Kidney (tissue), 14 donors: ENCODE data around the gene MYL11. TPM values are rescaled to one million over a fixed set of nuclear protein-coding genes. Genes with fewer than 3 reads are reported as not detected.

Source experiments
- DNase-seq, 5 donors: peaks; one replicate each; pipeline ENCODE4 v3.0.0-alpha.2; 2013 to 2020
- FAIRE-seq: peaks from 2 replicates; lab custom pipeline; 2012; peaks lifted over from hg19 to GRCh38; lab: Jason Lieb, UNC
- H3K27ac ChIP-seq, 2 donors: one replicate each; pipeline ENCODE4 v1.7.0; 2013; ENCODE audit warnings: low read depth in 2 of 2, low read length in 2 of 2, inconsistent platforms in 1 of 2
- H3K27me3 ChIP-seq: one replicate; pipeline ENCODE4 v1.7.1; 2013; ENCODE audit warnings: low read length, inconsistent platforms; ENCODE audit not compliant: control insufficient read depth, insufficient read depth
- H3K36me3 ChIP-seq, 3 donors: one replicate each; pipeline versions ENCODE4 v1.7.0 to v1.7.1; 2013; ENCODE audit warnings: low read length in 3 of 3, control low read depth in 1 of 3, inconsistent platforms in 1 of 3; ENCODE audit not compliant: insufficient read depth in 3 of 3, control insufficient read depth in 2 of 3
- H3K4me1 ChIP-seq, 3 donors: one replicate each; pipeline versions ENCODE4 v1.7.0 to v1.7.1; 2013; ENCODE audit warnings: low read length in 3 of 3, inconsistent platforms in 1 of 3, low read depth in 1 of 3; ENCODE audit not compliant: control insufficient read depth in 2 of 3, insufficient read depth in 2 of 3
- H3K4me3 ChIP-seq, 3 donors: one replicate each; pipeline versions ENCODE4 v1.7.0 to v1.8.1; 2013; ENCODE audit warnings: low read length in 3 of 3, control low read depth in 1 of 3, inconsistent platforms in 1 of 3
- H3K9ac ChIP-seq, 3 donors: one replicate each; pipeline versions ENCODE4 v1.7.0 to v1.7.1; 2013; ENCODE audit warnings: low read length in 3 of 3, control low read depth in 1 of 3, inconsistent platforms in 1 of 3
- H3K9me3 ChIP-seq, 3 donors: one replicate each; pipeline versions ENCODE4 v1.7.0 to v1.7.1; 2013; ENCODE audit warnings: low read length in 3 of 3, control low read depth in 1 of 3, inconsistent platforms in 1 of 3; ENCODE audit not compliant: control insufficient read depth in 2 of 3, insufficient read depth in 1 of 3
- CTCF ChIP-seq: IDR thresholded peaks from 3 replicates; pipeline ENCODE4 v1.5.1; 2012; ENCODE audit warnings: mild to moderate bottlenecking, moderate library complexity, borderline replicate concordance; ENCODE audit not compliant: insufficient read depth; ENCODE audit errors: extremely low read depth
- intact Hi-C: fragments of 100-400 bp; cut with DNase I; formaldehyde crosslinking; loops from one replicate; pipeline ENCODE4 v1.11.1; 2022
- polyA plus RNA-seq: library from polyadenylated mRNA; stranded (reverse); fragments of 350-450 nt; fragmentation: Illumina TruSeq; extraction: RNeasy Lipid Tissue Mini Kit (QIAGEN cat#74804); gene quantifications from one replicate; pipeline ENCODE4 v1.2.3, GENCODE V29; 2014; ENCODE audit warnings: low read depth, low replicate concordance; ENCODE audit not compliant: insufficient read depth
- total RNA-seq: library from RNA; stranded (reverse); fragmentation: NEBNext Ultra II Directional; extraction: Animal tissue kit (Norgen Biotek cat#: 25700); gene quantifications from one replicate; pipeline ENCODE4 v1.2.1, GENCODE V29; 2021
- donor health status: control.
- donor health status: control.
- donor health status: control.
- donor health status: control.
- donor health status: control.
- donor health status: DM: yes; HTN: yes; CAD: no.
- donor health status: Normal renal cell carcinoma (clear cell type).

MYL11 gene
- total and polyA plus RNA-seq, 2 donors from 2014 or later = 2.3 TPM; not detected in 1

GRCh38 chr16:30407804-30408534 is 33.4 kb downstream of the MYL11 start:
- Histone ChIP-seq H3K4me1 (peaks cover 0 to 17% (median 14%) of the 10 kb centered on the region in 3 donors), H3K4me3 (peak overlapping the region; percentile 61 to 65 (median 65)), H3K36me3 (peaks cover 0 to 2% (median 0%) of the 10 kb centered on the region in 3 donors), H3K9me3 (no peaks in the 10 kb centered on the region), H3K27ac (peak overlapping the region; percentile 77 to 88), H3K9ac (peak overlapping the region; percentile 15 to 42 (median 26)), H3K27me3 (no peaks in the 10 kb centered on the region)
- no peak for TF ChIP-seq CTCF
- FAIRE-seq (no peak), DNase-seq (no peak)
- intact Hi-C loops = no loop called here

DNA sequence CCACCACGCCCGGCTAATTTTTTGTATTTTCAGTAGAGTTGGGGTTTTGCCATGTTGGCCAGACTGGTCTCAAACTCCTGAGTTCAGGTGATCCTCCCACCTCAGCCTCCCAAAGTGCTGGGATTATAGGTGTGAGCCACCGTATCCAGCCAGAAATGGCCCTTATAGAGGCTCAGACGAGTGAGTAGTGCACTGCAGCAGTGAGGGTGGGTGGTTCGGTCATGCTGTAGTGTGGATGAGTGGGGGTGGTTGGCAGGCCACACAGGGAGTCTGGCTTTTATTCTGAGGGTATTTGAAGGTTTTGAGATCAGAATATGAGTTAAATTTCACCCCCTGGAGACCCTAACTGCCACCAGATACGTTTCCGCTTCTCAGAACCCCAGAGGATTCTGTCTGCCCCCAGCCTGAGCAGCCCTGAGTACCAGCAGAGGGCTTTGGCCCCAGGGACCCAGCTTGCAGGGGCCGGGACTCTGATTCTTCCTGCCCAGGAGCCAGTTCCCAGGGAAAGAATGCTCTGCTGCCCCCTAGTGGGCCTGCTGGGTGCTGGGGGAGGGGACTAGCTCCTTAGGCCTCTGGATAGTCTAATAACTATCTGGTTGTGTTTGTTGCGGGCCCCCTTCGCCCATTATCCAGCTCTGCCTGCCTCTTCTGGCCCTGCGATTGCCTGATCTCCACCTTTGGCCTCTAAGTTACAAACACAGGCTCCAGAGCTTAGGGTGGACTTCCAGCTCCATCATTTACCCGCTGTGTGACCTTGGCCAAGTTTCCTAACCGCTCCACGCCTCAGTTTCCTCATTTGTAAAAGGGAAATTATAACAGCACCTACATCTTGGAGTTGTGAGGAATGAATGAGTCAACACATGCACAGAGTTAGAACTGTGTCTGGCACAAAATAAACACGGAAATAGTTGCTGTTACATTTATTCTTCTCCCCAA is 34.8 kb downstream of the MYL11 start:
- no peak for FAIRE-seq
- TF ChIP-seq CTCF = peak; percentile 96
- H3K4me1 ChIP-seq = peaks cover 0 to 25% (median 17%) of the 10 kb centered on the region in 3 donors
- H3K27ac ChIP-seq = peak overlapping the region in 1 of 2 donors; percentile 30
- H3K4me3 ChIP-seq = peak overlapping the region in 1 of 3 donors; percentile 25
- peaks cover 0 to 5% (median 4%) of the 10 kb centered on the region in 3 donors for H3K36me3 ChIP-seq
- H3K27me3 ChIP-seq = no peaks in the 10 kb centered on the region
- H3K9me3 ChIP-seq = no peaks in the 10 kb centered on the region
- peak; percentile 93 to 96 (median 94) for DNase-seq
- intact Hi-C loops = no loop called here
- peak overlapping the region in 1 of 3 donors; percentile 43 for H3K9ac ChIP-seq

DNA sequence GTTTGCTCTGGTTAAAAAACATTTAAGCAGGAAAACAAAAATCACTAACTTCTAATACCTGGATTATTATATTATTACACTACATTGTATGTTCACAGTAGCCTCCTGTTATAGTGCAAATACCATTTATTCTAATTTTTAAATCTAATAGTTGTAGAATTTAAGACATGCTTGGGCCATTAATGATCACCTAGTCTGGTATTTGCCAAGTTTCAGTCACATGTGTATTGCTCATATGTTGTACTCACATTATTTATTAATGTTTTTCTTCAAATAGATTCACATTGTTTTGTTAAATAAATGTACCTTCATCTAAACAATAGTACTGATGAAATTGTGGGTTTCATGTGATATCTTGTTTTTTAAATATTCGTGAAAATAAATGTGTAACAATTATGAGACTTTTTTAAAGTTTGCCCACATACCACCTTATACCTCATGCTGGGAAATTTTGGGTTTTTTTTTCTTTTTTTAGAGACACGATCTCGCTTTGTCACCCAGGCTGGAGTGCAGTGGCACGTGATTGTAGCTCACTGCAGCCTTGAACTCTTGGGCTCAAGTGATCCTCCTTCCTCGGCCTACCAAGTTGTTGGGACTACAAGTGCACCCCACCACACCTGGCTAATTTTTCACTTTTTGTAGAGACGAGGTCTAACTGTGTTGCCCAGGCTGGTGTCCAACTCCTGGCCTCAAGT is 38.7 kb downstream of the MYL11 start:
- Histone ChIP-seq H3K4me3 (no peak overlapping the region), H3K9me3 (no peaks in the 10 kb centered on the region), H3K36me3 (peaks cover 0 to 5% (median 4%) of the 10 kb centered on the region in 3 donors), H3K9ac (peak overlapping the region in 1 of 3 donors; percentile 80), H3K4me1 (peaks cover 0 to 25% (median 12%) of the 10 kb centered on the region in 3 donors), H3K27me3 (no peaks in the 10 kb centered on the region), H3K27ac (peak overlapping the region; percentile 79 to 92)
- TF ChIP-seq CTCF = no peak
- DNase-seq (no peak), FAIRE-seq (peak; percentile 21)
- intact Hi-C loops = no loop called here
